ENCODE results near the gene MEIKIN.

DNA sequence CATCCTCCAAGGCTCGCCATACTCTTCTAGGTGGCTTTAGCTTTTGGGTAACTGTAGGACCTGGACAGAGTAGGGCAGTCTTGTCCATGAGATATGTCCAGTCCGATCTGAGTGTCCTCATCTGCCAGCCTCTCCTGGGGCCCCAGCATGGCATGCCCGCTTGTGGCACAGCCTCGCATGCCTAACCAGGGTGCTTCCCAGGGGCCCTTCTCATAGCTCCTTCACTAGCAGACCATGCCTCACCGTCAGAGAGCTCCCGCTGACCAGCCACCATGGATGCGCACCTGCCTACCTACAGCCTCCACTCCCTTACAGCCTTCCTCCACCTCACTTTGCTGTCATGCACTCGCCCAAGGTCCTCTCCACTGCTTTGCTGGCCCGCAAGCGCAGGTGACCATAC lies 88.1 kb downstream of the MEIKIN start:
- TF ChIP-seq YY1 (IDR thresholded peaks at IDR 0.05; ENCODE audit: insufficient read depth, insufficient read length) (no peak), SUZ12 (IDR thresholded peaks at IDR 0.05; ENCODE audit: extremely low read depth, insufficient read depth, insufficient read length) (no peak)

Measured in NT2/D1 (cell line).